CD14-positive monocyte (primary cell): ENCODE data around the gene PTAFR. TPM values are rescaled to one million over a fixed set of nuclear protein-coding genes. Genes with fewer than 3 reads are reported as not detected.

Experiments used
- DNase-seq, 3 donors: peaks; one replicate each; pipeline ENCODE4 v3.0.0-alpha.2; 2011 to 2022
- H2AFZ ChIP-seq: 2 replicates; pipeline ENCODE4 v1.6.0; 2012; ENCODE audit warnings: mild to moderate bottlenecking, low read depth, low read length, inconsistent platforms; ENCODE audit not compliant: insufficient read depth, poor library complexity, severe bottlenecking
- H3K27ac ChIP-seq, 2 donors: 1 replicate in 1 of 2; 2 replicates in 1 of 2; pipeline ENCODE4 v1.5.1; 2012 to 2013; ENCODE audit warnings: low read length in 2 of 2, control low read depth in 1 of 2, inconsistent platforms in 1 of 2, low read depth in 1 of 2, mild to moderate bottlenecking in 1 of 2
- H3K27me3 ChIP-seq, 2 donors: one replicate each; pipeline versions ENCODE4 v1.6.0 to v1.6.1; 2011 to 2013; ENCODE audit warnings: low read length in 2 of 2; ENCODE audit not compliant: control insufficient read depth in 2 of 2, insufficient read depth in 2 of 2
- H3K36me3 ChIP-seq, 2 donors: replicated peaks in 1 of 2; 1 replicate in 1 of 2; 2 replicates in 1 of 2; pipeline versions ENCODE4 v1.5.1 to v1.6.1; 2012 to 2013; ENCODE audit warnings: low read length in 2 of 2, control low read depth in 1 of 2, inconsistent platforms in 1 of 2, mild to moderate bottlenecking in 1 of 2; ENCODE audit not compliant: insufficient read depth in 2 of 2, control insufficient read depth in 1 of 2
- H3K4me1 ChIP-seq, 2 donors: 1 replicate in 1 of 2; 2 replicates in 1 of 2; pipeline versions ENCODE4 v1.5.1 to v1.6.1; 2012 to 2013; ENCODE audit warnings: low read length in 2 of 2, control low read depth in 1 of 2, inconsistent platforms in 1 of 2, mild to moderate bottlenecking in 1 of 2, moderate library complexity in 1 of 2; ENCODE audit not compliant: insufficient read depth in 2 of 2, control insufficient read depth in 1 of 2
- H3K4me2 ChIP-seq: replicated peaks from 2 replicates; pipeline ENCODE3; 2012; ENCODE audit warnings: low read length, moderate library complexity, mild to moderate bottlenecking; ENCODE audit not compliant: poor library complexity, severe bottlenecking; ENCODE audit errors: extremely low read depth
- H3K4me3 ChIP-seq, 3 experiments: fragments of 200-600 bp in 1 of 3; sonication (generic) in 1 of 3; replicated peaks in 1 of 3; 1 replicate in 2 of 3; 2 replicates in 1 of 3; pipeline ENCODE4 v1.5.1; 2011 to 2013; ENCODE audit warnings: low read length in 3 of 3, mild to moderate bottlenecking in 3 of 3, control low read depth in 2 of 3, low read depth in 2 of 3, inconsistent platforms in 1 of 3, moderate library complexity in 1 of 3
- H3K79me2 ChIP-seq: 2 replicates; pipeline ENCODE4 v1.6.0; 2012; ENCODE audit warnings: mild to moderate bottlenecking, control low read depth, inconsistent platforms, low read length, moderate library complexity; ENCODE audit not compliant: insufficient read depth
- H3K9ac ChIP-seq: 2 replicates; pipeline ENCODE4 v1.6.0; 2017; ENCODE audit warnings: low read length, mild to moderate bottlenecking; ENCODE audit not compliant: insufficient read depth, poor library complexity, severe bottlenecking
- H3K9me3 ChIP-seq, 2 donors: replicated peaks in 1 of 2; 1 replicate in 1 of 2; 2 replicates in 1 of 2; pipeline versions ENCODE4 v1.5.1 to v1.6.1; 2012 to 2013; ENCODE audit warnings: low read length in 2 of 2, control low read depth in 1 of 2; ENCODE audit not compliant: control insufficient read depth in 1 of 2, insufficient read depth in 1 of 2
- H4K20me1 ChIP-seq: 2 replicates; pipeline ENCODE4 v1.6.0; 2012; ENCODE audit warnings: mild to moderate bottlenecking, low read length, control low read depth, moderate library complexity; ENCODE audit not compliant: insufficient read depth
- H3K27ac Mint-ChIP-seq, 7 donors: one replicate each; pipeline ENCODE4 v1.8.0; 2020; ENCODE audit warnings: mild to moderate bottlenecking in 7 of 7, mixed read lengths in 7 of 7, moderate library complexity in 6 of 7, inconsistent platforms in 2 of 7
- H3K27me3 Mint-ChIP-seq, 3 donors: one replicate each; pipeline ENCODE4 v1.8.0; 2021 to 2022; ENCODE audit warnings: low read depth in 3 of 3, mild to moderate bottlenecking in 3 of 3, mixed read lengths in 3 of 3, moderate library complexity in 3 of 3, inconsistent platforms in 1 of 3
- H3K36me3 Mint-ChIP-seq, 2 donors: one replicate each; pipeline ENCODE4 v1.8.0; 2020; ENCODE audit warnings: mixed read lengths in 2 of 2, inconsistent platforms in 1 of 2, mild to moderate bottlenecking in 1 of 2
- H3K4me1 Mint-ChIP-seq: one replicate; pipeline ENCODE4 v1.8.0; 2020; ENCODE audit warnings: mild to moderate bottlenecking, mixed read lengths
- H3K4me3 Mint-ChIP-seq, 2 donors: one replicate each; pipeline ENCODE4 v1.8.0; 2020; ENCODE audit warnings: mild to moderate bottlenecking in 2 of 2, mixed read lengths in 2 of 2, moderate library complexity in 1 of 2
- H3K9me3 Mint-ChIP-seq, 7 donors: one replicate each; pipeline ENCODE4 v1.8.0; 2020 to 2022; ENCODE audit warnings: mixed read lengths in 7 of 7, mild to moderate bottlenecking in 6 of 7, moderate library complexity in 6 of 7, inconsistent platforms in 2 of 7
- CTCF ChIP-seq: fragments of 200-600 bp; IDR thresholded peaks from one replicate; pipeline ENCODE4 v1.8.0; 2022; ENCODE audit warnings: antibody characterized with exemption, mild to moderate bottlenecking
- WGBS: methylation state at CpG from one replicate; pipeline ENCODE4 v1.1.5; 2013; ENCODE audit warnings: missing lambda C conversion rate; ENCODE audit not compliant: insufficient coverage; 5-methylcytosine and 5-hydroxymethylcytosine counted together
- intact Hi-C, 2 donors: fragments of 100-400 bp; cut with micrococcal nuclease; formaldehyde crosslinking; loops; one replicate each; pipeline versions ENCODE4 v1.15.0 to v1.15.1; 2023
- polyA plus RNA-seq, 3 donors: library from polyadenylated mRNA; depleted of rRNA in 1 of 3; unstranded in 2 of 3; stranded (reverse) in 1 of 3; fragments of 300-500 nt in 2 of 3; fragments of >200 nt in 1 of 3; fragmentation: Illumina TruSeq in 2 of 3; gene quantifications; 1 replicate in 2 of 3; 2 replicates in 1 of 3; pipeline ENCODE4 v1.2.3, GENCODE V29; 2012 to 2021

Gene PTAFR
- polyA plus RNA-seq, 3 donors: 115 to 347 (median 331) TPM

- H3K9me3 Mint-ChIP-seq: no peaks in the 10 kb centered on the region
- no peak overlapping the region for H2AFZ ChIP-seq
- peak overlapping the region; percentile 72 for H3K4me2 ChIP-seq
- WGBS: no CpG with 5 or more reads among the region's 3 CpGs
- H3K36me3 Mint-ChIP-seq: no peaks in the 10 kb centered on the region
- peak overlapping the region; percentile 10 to 73 (median 47) for H3K4me3 ChIP-seq
- no peaks in the 10 kb centered on the region for H3K27me3 Mint-ChIP-seq
- peaks cover 74 to 86% of the 10 kb centered on the region in 2 donors for H3K4me1 ChIP-seq
- no peak for TF ChIP-seq CTCF
- DNase-seq: no peak
- H3K27me3 ChIP-seq: no peaks in the 10 kb centered on the region
- intact Hi-C loops: no loop called here
- H3K9ac ChIP-seq: peak overlapping the region; percentile 59
- peaks cover 16% of the 10 kb centered on the region for H3K79me2 ChIP-seq
- no peaks in the 10 kb centered on the region for H3K9me3 ChIP-seq
- peak overlapping the region; percentile 62 to 90 for H3K4me3 Mint-ChIP-seq
- peak overlapping the region; percentile 96 to 99 (median 98) for H3K27ac Mint-ChIP-seq
- no peaks in the 10 kb centered on the region for H4K20me1 ChIP-seq
- H3K4me1 Mint-ChIP-seq: peaks cover 67% of the 10 kb centered on the region
- H3K36me3 ChIP-seq: no peaks in the 10 kb centered on the region
- peak overlapping the region; percentile 67 to 95 for H3K27ac ChIP-seq
Measured at GRCh38 chr1:28126212-28126611, 50.3 kb downstream of the PTAFR start.

- Histone ChIP-seq H3K9me3 (no peaks in the 10 kb centered on the region), H3K79me2 (peaks cover 16% of the 10 kb centered on the region), H3K4me1 (peaks cover 69 to 73% of the 10 kb centered on the region in 2 donors), H3K4me3 (peak overlapping the region in 1 of 3 experiments; percentile 43), H3K27me3 (no peaks in the 10 kb centered on the region), H3K27ac (peak overlapping the region; percentile 64 to 83), H3K4me2 (peak overlapping the region; percentile 68), H3K36me3 (no peaks in the 10 kb centered on the region), H3K9ac (peak overlapping the region; percentile 20), H2AFZ (no peak overlapping the region), H4K20me1 (no peaks in the 10 kb centered on the region)
- no peak for TF ChIP-seq CTCF
- peaks cover 0 to 6% (median 0%) of the 10 kb centered on the region in 7 donors for H3K9me3 Mint-ChIP-seq
- peak in 2 of 3 donors; percentile 75 to 76 for DNase-seq
- H3K27ac Mint-ChIP-seq: peak overlapping the region; percentile 84 to 96 (median 92)
- H3K27me3 Mint-ChIP-seq: no peaks in the 10 kb centered on the region
- peaks cover 0 to 6% of the 10 kb centered on the region in 2 donors for H3K36me3 Mint-ChIP-seq
- 0% methylated on average over 2 of the region's 4 CpGs for WGBS
- H3K4me1 Mint-ChIP-seq: peaks cover 61% of the 10 kb centered on the region
- intact Hi-C loops: no loop called here
- peak overlapping the region in 1 of 2 donors; percentile 78 for H3K4me3 Mint-ChIP-seq
Measured at GRCh38 chr1:28123461-28123961, 53.0 kb downstream of the PTAFR start.
